Naive thymus-derived CD8-positive, alpha-beta T cell (primary cell): Measurements from ENCODE around the gene DUSP15. TPM values are rescaled to one million over a fixed set of nuclear protein-coding genes. Genes with fewer than 3 reads are reported as not detected.
"Not testable (repeated sequence)": the region's sequence is repeated elsewhere in the genome, so short reads cannot be mapped to it uniquely, and the experiment has no call there.

Experiments used
- ATAC-seq, 2 donors: fragments of 150-1000 bp; cut with Tn5 transposase in 1 of 2; sonication (Bioruptor Pico), chemical (Tn5 transposase) in 1 of 2; 1 replicate in 1 of 2; 2 replicates in 1 of 2; pipeline ENCODE4 v1.10.0; 2021; ENCODE audit warnings: mild to moderate bottlenecking in 2 of 2, moderate library complexity in 2 of 2
- POLR2A ChIA-PET: fragments of 350-600 bp; sonication (Branson Sonifier 250); formaldehyde crosslinking; loops from one replicate; lab custom pipeline; 2021; ENCODE audit warnings: antibody characterized with exemption; lab: Charles Lee
- DNase-seq, 10 donors: peaks; one replicate each; pipeline versions ENCODE4 v3.0.0 to v3.0.0-alpha.2; 2020 to 2022
- H3K27ac Mint-ChIP-seq, 10 donors: one replicate each; pipeline ENCODE4 v1.8.0; 2020 to 2022; ENCODE audit warnings: mild to moderate bottlenecking in 10 of 10, mixed read lengths in 10 of 10, moderate library complexity in 4 of 10, inconsistent platforms in 1 of 10
- H3K27me3 Mint-ChIP-seq, 5 donors: one replicate each; pipeline ENCODE4 v1.8.0; 2021 to 2022; ENCODE audit warnings: mixed read lengths in 5 of 5
- H3K36me3 Mint-ChIP-seq, 3 donors: one replicate each; pipeline ENCODE4 v1.8.0; 2020 to 2022; ENCODE audit warnings: mixed read lengths in 3 of 3, mild to moderate bottlenecking in 2 of 3, inconsistent platforms in 1 of 3
- H3K4me1 Mint-ChIP-seq, 4 donors: one replicate each; pipeline ENCODE4 v1.8.0; 2021 to 2022; ENCODE audit warnings: mixed read lengths in 4 of 4
- H3K4me3 Mint-ChIP-seq, 10 donors: one replicate each; pipeline ENCODE4 v1.8.0; 2020 to 2022; ENCODE audit warnings: mild to moderate bottlenecking in 10 of 10, mixed read lengths in 10 of 10, moderate library complexity in 6 of 10, inconsistent platforms in 1 of 10
- H3K9me3 Mint-ChIP-seq, 9 donors: one replicate each; pipeline ENCODE4 v1.8.0; 2020 to 2022; ENCODE audit warnings: mixed read lengths in 9 of 9, mild to moderate bottlenecking in 3 of 9, inconsistent platforms in 1 of 9, moderate library complexity in 1 of 9
- polyA plus RNA-seq, 3 donors: library from polyadenylated mRNA; unstranded; fragments of 300-500 nt; fragmentation: Illumina TruSeq; gene quantifications; one replicate each; pipeline ENCODE4 v1.2.3, GENCODE V29; 2021
- total RNA-seq, 8 experiments: library from RNA in 2 of 8; stranded (reverse) in 2 of 8; gene quantifications; one replicate each; pipeline ENCODE4 v1.2.3 and lab custom pipeline; 2021 to 2026

The DUSP15 gene
- total and polyA plus RNA-seq, 5 experiments from 2014 or later: not detected

DNA sequence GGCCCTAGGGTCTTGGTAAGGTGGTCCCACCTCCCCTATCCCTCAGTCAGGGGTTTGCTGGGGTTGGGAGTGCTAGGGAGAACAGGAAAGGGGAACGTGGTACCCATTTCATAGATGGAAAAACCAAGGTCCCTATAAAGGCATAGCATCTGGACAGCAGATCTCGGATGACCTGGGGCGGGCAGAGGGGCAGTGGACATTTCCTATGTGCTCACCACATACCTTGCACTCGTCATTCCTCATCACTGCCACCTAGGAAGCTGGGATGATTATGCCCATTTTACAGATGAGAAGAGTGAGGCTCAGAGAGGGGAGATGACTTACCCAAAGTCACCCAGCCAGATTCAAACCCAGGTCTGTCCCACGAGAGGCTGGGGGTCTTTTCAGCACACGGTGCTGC is 39.1 kb downstream of the DUSP15 start:
- peak overlapping the region in 1 of 10 donors; percentile 61 for H3K27ac Mint-ChIP-seq
- no peak overlapping the region for H3K4me3 Mint-ChIP-seq
- no peaks in the 10 kb centered on the region for H3K9me3 Mint-ChIP-seq
- peaks cover 0 to 7% (median 2%) of the 10 kb centered on the region in 4 donors for H3K4me1 Mint-ChIP-seq
- H3K27me3 Mint-ChIP-seq: no peaks in the 10 kb centered on the region
- H3K36me3 Mint-ChIP-seq: no peaks in the 10 kb centered on the region
- POLR2A ChIA-PET: no interaction called here
- DNase-seq (no peak), ATAC-seq (no peak)

DNA sequence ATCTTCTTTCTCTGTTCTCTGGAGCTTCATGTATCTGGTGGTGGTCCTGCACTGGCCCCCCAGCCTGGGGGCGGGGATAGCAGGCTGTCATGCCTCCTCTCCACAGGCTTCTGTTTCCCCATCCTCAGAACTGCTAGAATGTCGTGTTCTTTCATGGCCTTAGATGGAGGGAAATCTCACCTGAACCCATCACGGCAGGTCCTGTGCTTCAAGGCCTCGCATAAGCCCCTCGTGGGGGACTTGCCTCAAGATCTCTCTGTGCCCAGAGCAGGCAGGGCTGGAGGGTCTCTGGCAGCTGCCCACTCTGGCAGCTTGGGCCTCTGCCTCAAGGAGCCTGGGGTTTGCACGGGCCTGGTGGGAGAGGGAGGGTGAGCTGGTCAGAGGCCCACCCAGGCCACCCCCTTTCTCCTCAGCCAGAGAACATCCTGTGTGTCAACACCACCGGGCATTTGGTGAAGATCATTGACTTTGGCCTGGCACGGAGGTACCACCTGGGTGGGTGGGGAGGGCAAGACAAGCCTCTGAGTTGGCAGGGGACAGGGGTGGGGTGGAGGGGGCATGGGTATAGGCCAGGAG is 39.8 kb downstream of the DUSP15 start:
- DNase-seq: no peak
- Mint-ChIP-seq H3K36me3 (no peaks in the 10 kb centered on the region), H3K9me3 (no peaks in the 10 kb centered on the region), H3K4me1 (peaks cover 0 to 2% (median 0%) of the 10 kb centered on the region in 4 donors), H3K27me3 (no peaks in the 10 kb centered on the region), H3K27ac (no peak overlapping the region), H3K4me3 (no peak overlapping the region)
- POLR2A ChIA-PET: no interaction called here
- ATAC-seq: no peak

DNA sequence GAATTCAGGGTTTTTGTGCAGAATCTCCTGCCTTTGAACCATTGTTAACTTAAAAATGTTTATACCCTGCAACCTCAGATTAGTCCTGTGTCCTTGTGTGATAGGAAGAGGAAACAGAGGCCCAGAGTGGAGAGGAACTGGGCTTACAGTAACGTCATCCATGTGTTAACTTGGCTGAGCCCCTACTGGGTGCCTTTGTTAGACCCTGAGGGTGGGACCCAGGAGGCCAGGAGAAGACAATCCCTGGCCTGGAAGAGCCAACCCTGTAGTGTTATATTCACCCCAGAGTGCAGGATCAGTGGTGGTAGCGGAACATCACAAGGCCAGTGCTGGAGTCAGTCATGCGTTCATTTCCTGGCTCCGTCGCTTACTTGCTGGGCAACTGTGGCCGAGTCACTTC is 40.6 kb downstream of the DUSP15 start:
- H3K9me3 Mint-ChIP-seq: no peaks in the 10 kb centered on the region
- no peak for ATAC-seq
- peaks cover 0 to 2% (median 0%) of the 10 kb centered on the region in 4 donors for H3K4me1 Mint-ChIP-seq
- H3K27me3 Mint-ChIP-seq: no peaks in the 10 kb centered on the region
- DNase-seq: no peak
- H3K36me3 Mint-ChIP-seq: no peaks in the 10 kb centered on the region
- no peak overlapping the region for H3K27ac Mint-ChIP-seq
- POLR2A ChIA-PET: no interaction called here
- H3K4me3 Mint-ChIP-seq: no peak overlapping the region

DNA sequence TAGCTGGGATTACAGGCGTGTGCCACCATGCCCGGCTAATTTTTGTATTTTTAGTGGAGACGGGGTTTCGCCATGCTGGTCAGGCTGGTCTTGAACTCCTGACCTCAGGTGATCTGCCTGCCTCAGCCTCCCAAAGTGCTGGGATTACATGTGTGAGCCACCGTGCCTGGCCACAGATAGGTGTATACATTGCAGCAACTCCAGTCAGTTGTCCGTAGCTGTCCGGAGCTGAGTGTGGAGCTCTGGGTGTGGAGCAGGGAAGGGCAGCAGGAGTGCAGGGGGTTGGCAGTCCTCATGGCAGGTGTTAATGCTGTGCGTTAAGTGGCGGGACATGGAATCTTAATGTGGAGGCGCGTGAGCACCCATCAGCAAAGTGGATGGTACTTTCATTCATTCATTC is 42.3 kb downstream of the DUSP15 start:
- H3K4me1 Mint-ChIP-seq, POLR2A ChIA-PET, H3K36me3 Mint-ChIP-seq, ATAC-seq, H3K27me3 Mint-ChIP-seq, H3K9me3 Mint-ChIP-seq, H3K4me3 Mint-ChIP-seq: not testable (repeated sequence)
- peak overlapping the region in 1 of 10 donors; percentile 27 for H3K27ac Mint-ChIP-seq
- peak in 1 of 10 donors; percentile 21 for DNase-seq

DNA sequence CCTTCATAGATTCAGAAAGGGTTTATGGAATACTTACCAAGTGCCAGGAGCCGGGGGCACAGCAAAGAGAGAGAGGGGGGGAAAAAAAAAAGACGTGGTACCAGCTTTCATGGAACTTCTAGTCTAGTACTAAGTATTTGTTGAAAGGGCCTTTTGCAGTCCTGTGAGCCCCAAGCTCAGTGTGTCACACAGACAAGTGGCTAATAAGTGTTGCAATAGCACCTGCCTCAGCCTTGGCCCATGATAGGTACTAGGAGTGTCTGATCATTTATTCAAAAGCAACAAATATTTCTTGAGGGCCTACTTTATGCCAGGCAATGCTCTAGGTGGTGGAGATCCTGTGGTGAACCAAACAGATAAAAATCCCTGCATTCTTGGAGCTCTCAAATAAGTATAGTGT is 43.3 kb downstream of the DUSP15 start:
- peaks cover 0 to 4% (median 0%) of the 10 kb centered on the region in 5 donors for H3K27me3 Mint-ChIP-seq
- POLR2A ChIA-PET: no interaction called here
- H3K36me3 Mint-ChIP-seq: no peaks in the 10 kb centered on the region
- H3K27ac Mint-ChIP-seq: no peak overlapping the region
- DNase-seq (no peak), ATAC-seq (no peak)
- peaks cover 0 to 7% (median 5%) of the 10 kb centered on the region in 4 donors for H3K4me1 Mint-ChIP-seq
- H3K9me3 Mint-ChIP-seq: no peaks in the 10 kb centered on the region
- no peak overlapping the region for H3K4me3 Mint-ChIP-seq

DNA sequence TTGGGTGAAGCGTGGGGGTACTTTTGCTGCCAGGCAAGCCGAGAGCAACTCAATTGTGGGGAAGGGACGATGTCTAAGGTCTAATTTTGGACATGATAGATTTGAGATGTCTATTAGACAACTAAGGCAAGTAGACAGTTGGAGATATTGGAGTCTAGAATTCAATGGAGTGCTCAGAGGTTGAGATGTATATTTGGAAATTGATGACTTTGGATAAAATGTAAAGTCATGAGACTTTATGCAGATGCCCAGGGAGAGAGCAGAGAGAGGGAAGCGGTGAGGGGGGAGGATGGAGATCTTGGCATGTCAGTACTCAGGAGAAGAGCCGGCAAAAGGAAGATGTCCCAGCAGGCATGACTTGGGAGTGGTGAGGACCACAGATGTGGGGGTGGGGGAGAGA is 44.3 kb downstream of the DUSP15 start:
- no peaks in the 10 kb centered on the region for H3K36me3 Mint-ChIP-seq
- peaks cover 0 to 4% (median under 1%) of the 10 kb centered on the region in 5 donors for H3K27me3 Mint-ChIP-seq
- DNase-seq (no peak), ATAC-seq (no peak)
- POLR2A ChIA-PET: no interaction called here
- H3K4me3 Mint-ChIP-seq: no peak overlapping the region
- peaks cover 0 to 7% (median 5%) of the 10 kb centered on the region in 4 donors for H3K4me1 Mint-ChIP-seq
- no peaks in the 10 kb centered on the region for H3K9me3 Mint-ChIP-seq
- no peak overlapping the region for H3K27ac Mint-ChIP-seq

DNA sequence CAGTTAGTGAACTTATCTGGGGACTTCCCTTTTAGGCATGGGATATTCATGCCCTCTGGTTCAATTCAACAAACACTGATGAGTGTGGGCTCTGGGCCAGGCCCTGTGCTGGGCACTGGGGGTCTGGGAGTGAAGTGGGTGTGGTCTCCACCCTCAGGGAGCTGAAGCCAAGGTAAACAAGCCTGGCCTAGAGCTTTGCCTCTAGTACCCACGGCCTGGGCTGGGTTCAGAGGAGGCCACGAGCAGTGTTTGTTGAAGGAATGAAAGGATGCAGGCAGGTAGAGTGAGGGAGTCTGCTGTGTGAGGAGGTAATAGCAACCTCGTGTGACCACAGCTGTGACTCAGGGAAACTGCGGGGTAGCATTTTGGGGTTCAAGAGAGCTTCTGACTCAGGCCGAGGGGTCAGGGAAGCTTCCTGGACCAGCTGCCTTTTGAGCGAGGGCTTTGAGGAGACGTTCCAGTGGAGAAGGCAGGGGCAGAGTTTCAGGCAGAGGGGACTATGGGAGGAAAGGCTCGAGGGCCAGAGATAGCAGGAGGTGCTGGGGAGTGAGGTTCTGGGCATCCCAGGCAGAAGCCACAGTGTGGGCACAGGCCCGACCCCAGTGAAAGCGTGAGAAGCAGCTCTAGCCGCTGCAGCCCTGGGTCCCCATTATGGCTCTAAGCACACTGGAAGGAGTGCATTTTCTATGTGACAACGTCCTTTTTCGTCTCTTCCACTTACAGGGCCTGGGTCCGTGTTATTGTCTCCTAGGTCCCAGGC is 45.6 kb downstream of the DUSP15 start:
- no peaks in the 10 kb centered on the region for H3K36me3 Mint-ChIP-seq
- peaks cover 0 to 4% (median 1%) of the 10 kb centered on the region in 5 donors for H3K27me3 Mint-ChIP-seq
- POLR2A ChIA-PET: no interaction called here
- ATAC-seq (no peak), DNase-seq (no peak)
- no peak overlapping the region for H3K4me3 Mint-ChIP-seq
- H3K4me1 Mint-ChIP-seq: peaks cover 0 to 7% (median 5%) of the 10 kb centered on the region in 4 donors
- H3K9me3 Mint-ChIP-seq: no peaks in the 10 kb centered on the region
- no peak overlapping the region for H3K27ac Mint-ChIP-seq

DNA sequence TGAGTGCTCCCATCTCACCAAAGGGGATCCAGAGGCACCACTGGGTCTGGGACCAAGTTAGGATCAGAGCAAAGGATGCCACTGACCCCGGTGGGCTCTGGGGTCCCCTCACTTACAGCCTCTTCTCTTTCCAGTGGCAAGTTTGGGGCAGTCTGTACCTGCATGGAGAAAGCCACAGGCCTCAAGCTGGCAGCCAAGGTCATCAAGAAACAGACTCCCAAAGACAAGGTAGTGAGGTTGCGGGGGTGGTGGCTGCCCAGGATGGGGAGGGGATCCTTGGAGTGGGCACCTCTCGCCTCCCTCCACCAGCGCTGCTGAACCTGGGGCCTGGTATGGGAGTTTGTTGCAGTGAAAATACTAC is 46.2 kb downstream of the DUSP15 start:
- no peaks in the 10 kb centered on the region for H3K36me3 Mint-ChIP-seq
- no peaks in the 10 kb centered on the region for H3K9me3 Mint-ChIP-seq
- no peak overlapping the region for H3K27ac Mint-ChIP-seq
- POLR2A ChIA-PET: no interaction called here
- peaks cover 0 to 4% (median 1%) of the 10 kb centered on the region in 5 donors for H3K27me3 Mint-ChIP-seq
- DNase-seq: no peak
- no peak for ATAC-seq
- peak overlapping the region in 1 of 10 donors; percentile 20 for H3K4me3 Mint-ChIP-seq
- peaks cover 0 to 7% (median 5%) of the 10 kb centered on the region in 4 donors for H3K4me1 Mint-ChIP-seq

DNA sequence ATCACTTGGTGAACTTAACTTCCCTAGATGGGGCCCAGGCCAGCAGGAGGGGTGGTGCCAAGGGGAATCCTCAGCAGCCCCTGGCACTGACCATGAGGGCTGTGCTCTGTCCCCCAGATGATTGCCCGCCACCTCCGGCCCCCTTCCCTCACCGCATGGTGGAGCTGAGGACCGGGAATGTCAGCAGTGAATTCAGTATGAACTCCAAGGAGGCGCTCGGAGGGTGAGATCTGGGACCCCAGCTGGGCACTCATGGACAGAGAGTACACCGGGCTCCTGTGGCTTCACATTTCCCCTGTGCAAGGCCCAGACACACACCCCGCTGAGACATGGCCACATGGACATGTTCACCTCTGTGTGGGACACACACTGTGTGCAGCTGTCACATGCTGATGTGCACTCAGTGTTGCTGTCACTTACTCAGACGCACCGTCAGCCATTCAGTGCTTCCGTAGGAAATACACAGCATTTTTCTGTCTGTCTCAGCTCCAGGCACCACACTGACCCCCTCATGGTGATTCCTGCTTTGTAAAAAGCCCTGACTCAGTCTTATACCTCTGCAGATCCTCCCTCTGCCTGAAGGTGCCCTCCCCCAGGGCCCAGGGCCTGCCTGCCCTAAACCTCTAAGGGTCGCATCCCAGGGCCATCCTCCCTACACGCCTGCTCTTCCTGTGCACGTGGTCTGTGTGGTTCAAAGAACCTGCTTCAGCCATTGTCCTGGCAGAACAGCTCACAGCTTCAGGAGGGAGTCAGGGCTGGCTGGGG is 46.8 kb downstream of the DUSP15 start:
- POLR2A ChIA-PET: no interaction called here
- no peaks in the 10 kb centered on the region for H3K9me3 Mint-ChIP-seq
- peak overlapping the region in 1 of 10 donors; percentile 36 for H3K27ac Mint-ChIP-seq
- peaks cover 0 to 4% (median 1%) of the 10 kb centered on the region in 5 donors for H3K27me3 Mint-ChIP-seq
- DNase-seq (no peak), ATAC-seq (no peak)
- peak overlapping the region in 1 of 10 donors; percentile 20 for H3K4me3 Mint-ChIP-seq
- no peaks in the 10 kb centered on the region for H3K36me3 Mint-ChIP-seq
- peaks cover 0 to 7% (median 5%) of the 10 kb centered on the region in 4 donors for H3K4me1 Mint-ChIP-seq

DNA sequence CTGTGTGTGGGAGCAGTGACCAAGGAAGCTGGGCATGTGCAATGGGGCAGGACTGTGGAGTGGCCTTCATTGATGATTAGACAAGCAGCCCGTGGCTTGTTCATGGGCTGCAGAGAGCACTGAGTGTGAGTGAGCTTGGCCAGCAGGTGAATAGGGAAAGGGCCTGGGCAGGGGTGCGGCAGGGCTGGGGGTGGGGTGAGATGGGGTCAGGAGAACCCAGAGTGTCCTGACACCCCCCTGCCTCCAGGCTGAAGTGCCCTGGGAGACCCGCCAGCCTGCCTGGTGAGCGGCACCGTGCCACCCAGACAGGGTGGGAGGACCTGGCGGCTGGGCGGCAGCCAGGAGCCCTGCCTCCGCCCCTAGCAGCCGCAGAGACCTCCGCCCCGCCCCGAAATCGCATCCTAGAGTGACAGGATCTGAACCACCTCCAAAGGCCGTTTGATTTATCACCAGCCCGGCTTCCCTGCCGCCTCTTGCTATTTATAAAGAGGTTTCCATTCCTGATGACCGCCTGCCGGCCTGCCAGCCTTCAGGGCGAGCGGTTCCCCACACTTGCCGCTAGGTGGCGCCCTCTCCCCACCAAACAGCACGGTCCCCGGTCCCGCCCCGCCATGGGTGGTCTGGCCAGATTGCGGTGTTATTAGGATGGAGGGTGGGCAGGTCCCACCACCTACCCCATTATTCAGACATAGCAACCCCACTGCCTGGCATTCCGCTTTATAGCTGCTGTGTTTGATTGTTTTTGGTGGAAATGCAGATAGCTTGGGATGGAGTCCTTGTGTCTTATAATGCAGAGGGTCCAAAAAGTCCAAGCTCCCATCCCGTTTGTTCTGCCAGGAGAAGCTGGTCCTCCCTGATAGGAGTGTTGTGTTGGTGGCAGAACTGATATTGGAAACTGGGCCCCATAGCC is 47.7 kb downstream of the DUSP15 start:
- Mint-ChIP-seq H3K4me3 (peak overlapping the region in 5 of 10 donors; percentile 29 to 52 (median 39)), H3K4me1 (peaks cover 0 to 7% (median 5%) of the 10 kb centered on the region in 4 donors), H3K27me3 (peaks cover 0 to 4% (median 1%) of the 10 kb centered on the region in 5 donors), H3K27ac (peak overlapping the region in 2 of 10 donors; percentile 36 to 89), H3K9me3 (no peaks in the 10 kb centered on the region), H3K36me3 (no peaks in the 10 kb centered on the region)
- POLR2A ChIA-PET: no interaction called here
- DNase-seq (peak; percentile 52 to 84 (median 75)), ATAC-seq (peak; percentile 90 to 98)

DNA sequence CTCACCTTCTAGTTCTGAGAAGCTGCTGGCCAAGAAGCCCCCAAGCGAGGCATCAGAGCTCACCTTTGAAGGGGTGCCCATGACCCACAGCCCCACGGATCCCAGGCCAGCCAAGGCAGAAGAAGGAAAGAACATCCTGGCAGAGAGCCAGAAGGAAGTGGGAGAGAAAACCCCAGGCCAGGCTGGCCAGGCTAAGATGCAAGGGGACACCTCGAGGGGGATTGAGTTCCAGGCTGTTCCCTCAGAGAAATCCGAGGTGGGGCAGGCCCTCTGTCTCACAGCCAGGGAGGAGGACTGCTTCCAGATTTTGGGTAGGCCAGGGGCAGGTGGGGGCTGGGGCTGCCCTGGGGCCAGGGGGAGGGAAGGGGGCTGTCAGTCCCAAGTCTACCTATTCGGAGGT is 48.9 kb downstream of the DUSP15 start:
- DNase-seq (no peak), ATAC-seq (no peak)
- POLR2A ChIA-PET: no interaction called here
- Mint-ChIP-seq H3K4me3 (no peak overlapping the region), H3K27ac (no peak overlapping the region), H3K9me3 (no peaks in the 10 kb centered on the region), H3K36me3 (no peaks in the 10 kb centered on the region), H3K4me1 (peaks cover 0 to 7% (median 5%) of the 10 kb centered on the region in 4 donors), H3K27me3 (peaks cover 0 to 4% (median 1%) of the 10 kb centered on the region in 5 donors)

DNA sequence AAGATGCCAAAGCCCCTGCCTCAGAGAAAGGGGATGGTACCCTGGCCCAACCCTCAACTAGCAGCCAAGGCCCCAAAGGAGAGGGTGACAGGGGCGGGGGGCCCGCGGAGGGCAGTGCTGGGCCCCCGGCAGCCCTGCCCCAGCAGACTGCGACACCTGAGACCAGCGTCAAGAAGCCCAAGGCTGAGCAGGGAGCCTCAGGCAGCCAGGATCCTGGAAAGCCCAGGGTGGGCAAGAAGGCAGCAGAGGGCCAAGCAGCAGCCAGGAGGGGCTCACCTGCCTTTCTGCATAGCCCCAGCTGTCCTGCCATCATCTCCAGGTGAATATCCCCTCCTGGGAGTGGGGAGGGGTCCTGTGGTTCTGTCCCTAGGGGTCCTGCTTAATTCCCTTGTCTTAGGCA is 50.1 kb downstream of the DUSP15 start:
- H3K9me3 Mint-ChIP-seq: no peaks in the 10 kb centered on the region
- H3K27me3 Mint-ChIP-seq: peaks cover 0 to 4% (median 1%) of the 10 kb centered on the region in 5 donors
- no peak for DNase-seq
- no peak overlapping the region for H3K27ac Mint-ChIP-seq
- H3K4me1 Mint-ChIP-seq: peaks cover 0 to 7% (median 5%) of the 10 kb centered on the region in 4 donors
- no peaks in the 10 kb centered on the region for H3K36me3 Mint-ChIP-seq
- no peak for ATAC-seq
- H3K4me3 Mint-ChIP-seq: no peak overlapping the region
- POLR2A ChIA-PET: no interaction called here
